HG02870 (cell line): ENCODE measurements around the gene FIBIN.

Experiments used
- ATAC-seq: cut with Tn5 transposase; IDR thresholded peaks from one replicate; pipeline ENCODE4 v1.9.1; 2021; ENCODE audit warnings: mild to moderate bottlenecking, moderate library complexity; ENCODE audit not compliant: unreplicated experiment

Gene FIBIN

GRCh38 chr11:27020751-27021150 is 26.8 kb downstream of the FIBIN start:
- ATAC-seq: no peak

GRCh38 chr11:27022659-27023251 is 28.8 kb downstream of the FIBIN start:
- no peak for ATAC-seq

GRCh38 chr11:27024865-27025264 is 31.0 kb downstream of the FIBIN start:
- no peak for ATAC-seq

GRCh38 chr11:27025312-27025955 is 31.5 kb downstream of the FIBIN start:
- ATAC-seq: no peak

GRCh38 chr11:27025957-27026733 is 32.2 kb downstream of the FIBIN start:
- ATAC-seq: no peak

GRCh38 chr11:27028561-27028965 is 34.7 kb downstream of the FIBIN start:
- no peak for ATAC-seq

GRCh38 chr11:27029966-27030365 is 36.1 kb downstream of the FIBIN start:
- ATAC-seq: no peak

- ATAC-seq: no peak
Measured at GRCh38 chr11:27031754-27032153, 37.8 kb downstream of the FIBIN start.

GRCh38 chr11:27039873-27040272 is 46.0 kb downstream of the FIBIN start:
- ATAC-seq: no peak

- no peak for ATAC-seq
Measured at GRCh38 chr11:27040302-27041115, 46.6 kb downstream of the FIBIN start, which contains the start of gene BBOX1. Gene BBOX1, plus strand, starts transcription at chr11:27040815. Its CDS starts 14,616 bp downstream, at chr11:27055431.

- no peak for ATAC-seq
Measured at GRCh38 chr11:27041141-27041899, 47.4 kb downstream of the FIBIN start.
